ENCODE measurements around the gene SYK.

Gene SYK

DNA sequence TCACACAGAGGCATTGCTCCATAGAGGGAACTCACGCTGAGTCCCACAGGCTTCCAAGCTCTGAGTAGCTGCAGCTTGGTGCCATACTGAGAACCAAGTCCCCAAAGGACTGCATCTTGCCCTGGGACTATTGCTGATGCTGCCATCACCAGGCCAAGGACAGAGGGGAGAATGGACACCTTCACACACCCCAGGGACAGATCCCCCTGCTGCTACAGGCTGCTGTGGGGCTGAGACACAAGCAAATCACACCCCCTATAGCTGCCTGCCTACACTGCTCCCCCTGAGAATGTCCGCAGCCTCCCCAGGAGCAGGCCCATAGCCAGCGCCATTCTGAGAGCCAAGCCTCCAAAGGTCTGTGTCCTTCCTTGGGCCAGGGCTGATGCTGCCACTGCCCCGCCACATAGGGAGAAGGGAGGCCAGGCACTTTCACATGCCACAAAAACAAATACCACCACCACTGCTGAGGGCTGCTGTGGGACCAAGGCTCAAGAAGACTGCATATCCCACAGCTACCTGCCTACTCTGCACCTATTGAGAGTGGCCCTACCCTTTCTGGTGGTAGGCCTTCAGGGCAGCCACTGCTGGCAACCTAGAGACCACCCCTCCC is 81.5 kb downstream of the SYK start:
- Histone ChIP-seq H3K9me3 (ENCODE audit: control insufficient read depth, insufficient read depth, low read depth, low read length) (no peaks in the 10 kb centered on the region), H3K36me3 (ENCODE audit: control insufficient read depth in 2 of 2, insufficient read depth in 1 of 2, low read length in 2 of 2) (peaks cover 0 to 49% of the 10 kb centered on the region in 2 experiments; a peak in 2 of 3 replicates), H3K27ac (ENCODE audit: extremely low read depth, low read depth, low read length) (no peak overlapping the region), H3K4me1 (ENCODE audit: control insufficient read depth, insufficient read depth, low read length) (no peaks in the 10 kb centered on the region), H3K4me3 (ENCODE audit: low read depth, low read length) (no peak overlapping the region)
- TF ChIP-seq GLI2 (tag by site-specific recombination; IDR thresholded peaks at IDR 0.05; ENCODE audit: borderline replicate concordance, low read depth) (no peak), ZBTB8A (tag by site-specific recombination; IDR thresholded peaks at IDR 0.05) (no peak), ZFP41 (tag by site-specific recombination; IDR thresholded peaks at IDR 0.05; ENCODE audit: borderline replicate concordance) (no peak), ZBTB21 (tag by site-specific recombination; IDR thresholded peaks at IDR 0.05) (no peak), WT1 (tag by site-specific recombination; IDR thresholded peaks at IDR 0.05) (no peak), ZFP37 (tag by site-specific recombination; IDR thresholded peaks at IDR 0.05) (no peak), SP2 (tag by site-specific recombination; IDR thresholded peaks at IDR 0.05) (no peak), ZNF792 (tag by site-specific recombination; IDR thresholded peaks at IDR 0.05) (no peak), ZNF416 (tag by site-specific recombination; IDR thresholded peaks at IDR 0.05) (no peak), SP3 (tag by site-specific recombination; IDR thresholded peaks at IDR 0.05) (no peak), GLI4 (tag by site-specific recombination; IDR thresholded peaks at IDR 0.05) (no peak), IKZF3 (tag by site-specific recombination; IDR thresholded peaks at IDR 0.05) (no peak), ZNF76 (tag by site-specific recombination; IDR thresholded peaks at IDR 0.05; ENCODE audit: borderline replicate concordance, low read depth) (no peak), ZNF26 (tag by site-specific recombination; IDR thresholded peaks at IDR 0.05) (no peak), ZNF623 (tag by site-specific recombination; IDR thresholded peaks at IDR 0.05) (no peak)
- TF ChIP-seq, protein P1, sequence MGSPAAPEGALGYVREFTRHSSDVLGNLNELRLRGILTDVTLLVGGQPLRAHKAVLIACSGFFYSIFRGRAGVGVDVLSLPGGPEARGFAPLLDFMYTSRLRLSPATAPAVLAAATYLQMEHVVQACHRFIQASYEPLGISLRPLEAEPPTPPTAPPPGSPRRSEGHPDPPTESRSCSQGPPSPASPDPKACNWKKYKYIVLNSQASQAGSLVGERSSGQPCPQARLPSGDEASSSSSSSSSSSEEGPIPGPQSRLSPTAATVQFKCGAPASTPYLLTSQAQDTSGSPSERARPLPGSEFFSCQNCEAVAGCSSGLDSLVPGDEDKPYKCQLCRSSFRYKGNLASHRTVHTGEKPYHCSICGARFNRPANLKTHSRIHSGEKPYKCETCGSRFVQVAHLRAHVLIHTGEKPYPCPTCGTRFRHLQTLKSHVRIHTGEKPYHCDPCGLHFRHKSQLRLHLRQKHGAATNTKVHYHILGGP (tag by site-specific recombination; IDR thresholded peaks at IDR 0.05), result no peak
- TF ChIP-seq, protein P2, sequence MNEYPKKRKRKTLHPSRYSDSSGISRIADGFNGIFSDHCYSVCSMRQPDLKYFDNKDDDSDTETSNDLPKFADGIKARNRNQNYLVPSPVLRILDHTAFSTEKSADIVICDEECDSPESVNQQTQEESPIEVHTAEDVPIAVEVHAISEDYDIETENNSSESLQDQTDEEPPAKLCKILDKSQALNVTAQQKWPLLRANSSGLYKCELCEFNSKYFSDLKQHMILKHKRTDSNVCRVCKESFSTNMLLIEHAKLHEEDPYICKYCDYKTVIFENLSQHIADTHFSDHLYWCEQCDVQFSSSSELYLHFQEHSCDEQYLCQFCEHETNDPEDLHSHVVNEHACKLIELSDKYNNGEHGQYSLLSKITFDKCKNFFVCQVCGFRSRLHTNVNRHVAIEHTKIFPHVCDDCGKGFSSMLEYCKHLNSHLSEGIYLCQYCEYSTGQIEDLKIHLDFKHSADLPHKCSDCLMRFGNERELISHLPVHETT (tag by site-specific recombination; IDR thresholded peaks at IDR 0.05), result no peak
- TF ChIP-seq, protein P3, sequence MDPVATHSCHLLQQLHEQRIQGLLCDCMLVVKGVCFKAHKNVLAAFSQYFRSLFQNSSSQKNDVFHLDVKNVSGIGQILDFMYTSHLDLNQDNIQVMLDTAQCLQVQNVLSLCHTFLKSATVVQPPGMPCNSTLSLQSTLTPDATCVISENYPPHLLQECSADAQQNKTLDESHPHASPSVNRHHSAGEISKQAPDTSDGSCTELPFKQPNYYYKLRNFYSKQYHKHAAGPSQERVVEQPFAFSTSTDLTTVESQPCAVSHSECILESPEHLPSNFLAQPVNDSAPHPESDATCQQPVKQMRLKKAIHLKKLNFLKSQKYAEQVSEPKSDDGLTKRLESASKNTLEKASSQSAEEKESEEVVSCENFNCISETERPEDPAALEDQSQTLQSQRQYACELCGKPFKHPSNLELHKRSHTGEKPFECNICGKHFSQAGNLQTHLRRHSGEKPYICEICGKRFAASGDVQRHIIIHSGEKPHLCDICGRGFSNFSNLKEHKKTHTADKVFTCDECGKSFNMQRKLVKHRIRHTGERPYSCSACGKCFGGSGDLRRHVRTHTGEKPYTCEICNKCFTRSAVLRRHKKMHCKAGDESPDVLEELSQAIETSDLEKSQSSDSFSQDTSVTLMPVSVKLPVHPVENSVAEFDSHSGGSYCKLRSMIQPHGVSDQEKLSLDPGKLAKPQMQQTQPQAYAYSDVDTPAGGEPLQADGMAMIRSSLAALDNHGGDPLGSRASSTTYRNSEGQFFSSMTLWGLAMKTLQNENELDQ (tag by site-specific recombination; IDR thresholded peaks at IDR 0.05; ENCODE audit: low read depth), result no peak
- TF ChIP-seq, protein P4, sequence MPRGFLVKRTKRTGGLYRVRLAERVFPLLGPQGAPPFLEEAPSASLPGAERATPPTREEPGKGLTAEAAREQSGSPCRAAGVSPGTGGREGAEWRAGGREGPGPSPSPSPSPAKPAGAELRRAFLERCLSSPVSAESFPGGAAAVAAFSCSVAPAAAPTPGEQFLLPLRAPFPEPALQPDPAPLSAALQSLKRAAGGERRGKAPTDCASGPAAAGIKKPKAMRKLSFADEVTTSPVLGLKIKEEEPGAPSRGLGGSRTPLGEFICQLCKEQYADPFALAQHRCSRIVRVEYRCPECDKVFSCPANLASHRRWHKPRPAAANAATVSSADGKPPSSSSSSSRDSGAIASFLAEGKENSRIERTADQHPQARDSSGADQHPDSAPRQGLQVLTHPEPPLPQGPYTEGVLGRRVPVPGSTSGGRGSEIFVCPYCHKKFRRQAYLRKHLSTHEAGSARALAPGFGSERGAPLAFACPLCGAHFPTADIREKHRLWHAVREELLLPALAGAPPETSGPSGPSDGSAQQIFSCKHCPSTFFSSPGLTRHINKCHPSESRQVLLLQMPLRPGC (tag by site-specific recombination; IDR thresholded peaks at IDR 0.05), result no peak
- TF ChIP-seq, protein P5, sequence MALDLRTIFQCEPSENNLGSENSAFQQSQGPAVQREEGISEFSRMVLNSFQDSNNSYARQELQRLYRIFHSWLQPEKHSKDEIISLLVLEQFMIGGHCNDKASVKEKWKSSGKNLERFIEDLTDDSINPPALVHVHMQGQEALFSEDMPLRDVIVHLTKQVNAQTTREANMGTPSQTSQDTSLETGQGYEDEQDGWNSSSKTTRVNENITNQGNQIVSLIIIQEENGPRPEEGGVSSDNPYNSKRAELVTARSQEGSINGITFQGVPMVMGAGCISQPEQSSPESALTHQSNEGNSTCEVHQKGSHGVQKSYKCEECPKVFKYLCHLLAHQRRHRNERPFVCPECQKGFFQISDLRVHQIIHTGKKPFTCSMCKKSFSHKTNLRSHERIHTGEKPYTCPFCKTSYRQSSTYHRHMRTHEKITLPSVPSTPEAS (tag by site-specific recombination; IDR thresholded peaks at IDR 0.05), result no peak
- ChIA-PET POLR2A (no interaction called here), CTCF (no interaction called here)

All from HEK293 (cell line).